Activated effector memory CD4-positive, alpha-beta T cell treated with Interleukin-2 at 50 U/mL for 16 hours (primary cell): ENCODE data around the gene IL2RG.
A peak's percentile ranks its signal among the peaks of the same experiment; 100 is the strongest.

Experiments used
- DNase-seq: peaks from one replicate; pipeline ENCODE4 v3.0.0-alpha.2; 2020

IL2RG gene

DNA sequence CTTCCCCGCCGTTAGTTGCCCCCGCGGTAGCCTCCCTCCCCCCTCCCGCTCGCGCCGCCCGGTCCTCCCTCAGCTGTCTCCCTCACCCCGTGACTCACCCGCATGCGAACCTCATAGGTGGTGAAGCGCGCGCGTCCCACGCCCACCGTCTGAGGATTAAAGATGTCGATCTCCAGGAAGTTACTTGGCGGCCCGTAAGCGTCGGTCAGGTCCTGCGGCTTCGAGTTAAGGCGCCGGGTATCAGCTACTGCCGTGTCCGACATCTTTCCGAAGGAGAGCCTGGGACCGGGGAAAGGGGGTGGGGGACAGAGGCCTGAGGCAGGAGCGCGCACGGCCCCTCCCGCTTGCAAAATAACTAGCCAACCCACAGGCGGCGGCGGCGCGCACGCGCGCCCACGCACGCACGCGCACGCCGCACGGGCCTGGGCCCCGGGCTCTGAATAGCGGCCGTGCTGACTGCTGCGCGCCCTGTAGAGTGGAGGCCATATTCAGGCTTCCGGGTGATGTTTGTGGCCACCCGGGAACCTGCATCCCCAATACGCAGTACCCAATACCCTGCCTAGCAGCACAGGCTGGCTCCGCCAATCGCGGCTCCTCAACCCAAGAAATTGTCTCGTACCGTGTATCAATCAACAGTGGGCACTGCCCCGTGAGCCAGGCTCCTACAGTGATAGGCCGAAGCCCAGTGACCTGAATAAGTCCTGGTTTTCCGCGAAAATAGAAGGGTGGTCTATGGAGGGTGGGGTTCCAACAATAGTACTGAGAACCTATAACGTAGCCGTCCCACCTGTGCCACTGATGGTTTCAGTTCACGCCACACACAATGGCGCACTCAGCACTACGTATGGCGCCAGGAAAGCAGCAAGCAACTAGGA, 43.1 kb downstream of the IL2RG start, which contains the start of gene SNX12:
TSS of gene SNX12 (minus strand) at position 291 of the 875 bp plus-strand sequence. CDS start at position 263, 28 bp downstream.
- peak; percentile 83 for DNase-seq

DNA sequence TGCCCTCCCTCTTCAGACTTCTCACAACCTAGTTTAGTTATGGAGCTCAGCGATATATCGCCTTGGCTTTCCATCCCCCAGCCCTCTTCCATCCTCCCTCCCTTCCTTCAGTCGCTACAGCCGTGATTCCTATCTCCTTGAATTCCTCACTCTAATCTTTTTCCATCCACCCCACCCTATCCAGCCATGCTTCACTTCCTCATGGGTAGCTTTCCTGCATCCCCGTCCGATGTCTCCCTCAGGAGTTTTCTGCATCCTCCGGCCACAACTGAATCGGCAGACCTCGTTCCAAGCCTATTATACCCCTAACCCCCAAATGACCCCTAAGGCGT, 43.7 kb downstream of the IL2RG start:
- DNase-seq, result peak; percentile 0

DNA sequence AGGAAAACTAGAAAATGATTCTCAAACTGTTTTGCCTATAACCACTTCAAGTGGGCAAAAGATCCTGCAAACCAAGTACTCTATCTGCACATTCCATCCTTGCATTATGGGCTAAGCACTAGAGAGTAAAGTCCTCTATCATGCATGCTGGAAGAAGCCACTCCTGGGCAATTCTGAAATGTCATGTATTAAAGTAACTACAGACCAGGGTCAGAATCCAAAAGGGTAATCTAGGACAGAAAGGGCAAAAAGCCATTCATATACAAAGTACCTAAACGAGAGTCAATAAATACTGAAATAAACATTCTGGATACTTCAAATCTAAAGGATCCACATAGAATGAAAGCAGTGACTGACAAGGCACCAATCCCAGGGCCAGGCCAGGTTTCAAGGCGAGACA, 44.3 kb downstream of the IL2RG start:
- no peak for DNase-seq

DNA sequence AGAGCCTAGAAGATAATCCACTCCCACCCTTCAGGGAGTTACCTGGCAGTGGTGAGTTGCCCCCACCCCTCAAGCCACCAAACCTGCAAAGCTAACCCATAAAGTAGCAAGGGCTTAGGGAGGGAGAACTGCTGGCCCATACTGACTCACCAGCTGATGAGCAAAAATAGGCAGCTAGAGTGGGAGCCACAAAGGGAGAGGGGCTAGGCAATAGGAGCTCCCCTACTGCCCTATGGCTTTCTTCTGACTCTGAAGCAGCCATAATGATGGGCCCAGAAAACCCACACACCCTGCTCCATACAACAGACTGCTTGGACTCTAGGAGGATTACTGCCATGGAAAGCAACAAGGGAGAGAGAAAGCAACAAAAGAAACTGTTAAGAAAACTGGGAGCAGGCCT, 51.2 kb downstream of the IL2RG start:
- DNase-seq, result no peak

DNA sequence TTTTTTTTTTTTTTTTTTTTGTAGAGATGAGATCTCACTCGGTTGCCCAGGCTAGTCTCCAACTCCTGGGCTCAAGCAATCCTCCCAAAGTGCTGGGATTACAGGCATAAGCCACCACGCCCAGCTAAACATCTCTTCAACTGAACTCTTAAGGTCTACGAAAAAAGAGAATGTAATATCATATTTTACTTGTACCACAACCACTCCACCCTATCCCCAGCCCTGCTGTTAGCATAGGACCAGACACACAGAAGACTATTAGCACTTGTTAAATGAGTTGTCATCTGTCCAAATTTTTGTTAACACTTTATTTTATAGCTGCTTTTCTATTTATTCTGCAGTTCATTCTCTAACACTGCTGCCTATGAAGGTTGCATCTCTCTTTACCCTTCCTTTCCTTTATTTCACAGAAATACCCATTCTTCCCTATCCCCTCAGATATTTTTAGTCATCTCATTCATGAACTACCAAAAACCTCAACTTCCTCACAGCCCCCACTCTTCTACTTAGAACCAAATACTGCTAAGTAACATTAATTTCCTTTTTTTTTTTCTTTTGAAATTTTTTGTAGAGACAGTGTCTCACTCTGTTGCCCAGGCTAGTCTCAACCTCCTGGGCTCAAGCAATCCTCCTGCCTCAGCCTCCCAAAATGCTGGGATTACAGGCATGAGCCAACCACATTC, 53.4 kb downstream of the IL2RG start:
- no peak for DNase-seq
